HepG2 (cell line): ENCODE measurements around the gene NRAP. TPM values are rescaled to one million over a fixed set of nuclear protein-coding genes. Genes with fewer than 3 reads are reported as not detected.

ENCODE experiments used
- ATAC-seq: fragments of 200-7000 bp; cut with Tn5 transposase; 3 replicates; pipeline ENCODE4 v1.9.1; 2020; ENCODE audit warnings: mild to moderate bottlenecking, moderate library complexity
- BruUV-seq: library from RNA; stranded (reverse); fragments of 400-500 nt; replicated peaks from 2 replicates; lab custom pipeline; 2021; lab: Mats Ljungman, UMichigan
- CTCF ChIA-PET: fragments of 300-600 bp; formaldehyde crosslinking; extraction: SDS; loops from one replicate; lab custom pipeline; 2021; ENCODE audit warnings: low total read pairs, inconsistent platforms, low intra/inter-chr PET ratio; lab: Yijun Ruan, JAX
- POLR2A ChIA-PET: fragments of 350-600 bp; sonication (Branson Sonifier 250); formaldehyde crosslinking; loops from one replicate; lab custom pipeline; 2020; ENCODE audit warnings: antibody characterized with exemption, inconsistent platforms; lab: Yijun Ruan, JAX
- DNase-seq: peaks from one replicate; pipeline ENCODE4 v3.0.0-alpha.2; 2015; ENCODE audit warnings: low spot score
- FAIRE-seq: peaks from 3 replicates; lab custom pipeline; 2011; peaks lifted over from hg19 to GRCh38; lab: Jason Lieb, UNC
- H2AFZ ChIP-seq: one replicate; pipeline ENCODE4 v1.6.1; 2011; ENCODE audit warnings: low read length, inconsistent platforms
- H3K27ac ChIP-seq: fragments of 300-600 bp; 3 replicates; pipeline ENCODE4 v1.8.0; 2011; ENCODE audit warnings: mixed run types, mild to moderate bottlenecking, mixed read lengths, low read length, inconsistent platforms; ENCODE audit not compliant: insufficient read depth; ENCODE audit errors: extremely low read length
- H3K27me3 ChIP-seq, 2 experiments: fragments of 200-600 bp in 1 of 2; 2 replicates in 1 of 2; 3 replicates in 1 of 2; pipeline versions ENCODE4 v1.6.0 to v1.8.0; 2011; ENCODE audit warnings: low read length in 2 of 2, mild to moderate bottlenecking in 2 of 2, moderate library complexity in 2 of 2, inconsistent platforms in 1 of 2; ENCODE audit not compliant: insufficient read depth in 2 of 2, control insufficient read depth in 1 of 2
- H3K36me3 ChIP-seq, 2 experiments: fragments of 200-600 bp in 1 of 2; replicated peaks in 1 of 2; 2 replicates in 1 of 2; 3 replicates in 1 of 2; pipeline versions ENCODE4 v1.5.1 to v1.8.0; 2011; ENCODE audit warnings: low read length in 2 of 2, inconsistent platforms in 1 of 2; ENCODE audit not compliant: insufficient read depth in 2 of 2, control insufficient read depth in 1 of 2
- H3K4me1 ChIP-seq: 2 replicates; pipeline ENCODE4 v1.5.1; 2012; ENCODE audit warnings: low read length, inconsistent platforms; ENCODE audit not compliant: insufficient read depth
- H3K4me2 ChIP-seq: 2 replicates; pipeline ENCODE4 v1.6.0; 2011; ENCODE audit warnings: low read depth, low read length, inconsistent platforms
- H3K4me3 ChIP-seq, 3 experiments: fragments of 200-600 bp in 1 of 3; sonication (generic), shearing (Covaris generic) in 1 of 3; replicated peaks in 1 of 3; 2 replicates each; pipeline ENCODE4 v1.5.1; 2011 to 2016; ENCODE audit warnings: low read length in 3 of 3, inconsistent platforms in 2 of 3, low read depth in 2 of 3, mild to moderate bottlenecking in 2 of 3, control low read depth in 1 of 3, mixed read lengths in 1 of 3; ENCODE audit not compliant: insufficient read depth in 1 of 3
- H3K79me2 ChIP-seq: one replicate; pipeline ENCODE4 v1.6.1; 2011; ENCODE audit warnings: low read length, inconsistent platforms; ENCODE audit not compliant: insufficient read depth
- H3K9ac ChIP-seq: 2 replicates; pipeline ENCODE4 v1.6.0; 2011; ENCODE audit warnings: mild to moderate bottlenecking, low read depth, low read length, inconsistent platforms; ENCODE audit not compliant: insufficient read depth
- H3K9me3 ChIP-seq: 2 replicates; pipeline ENCODE4 v1.5.1; 2012; ENCODE audit warnings: mild to moderate bottlenecking, low read length
- H4K20me1 ChIP-seq: 2 replicates; pipeline ENCODE4 v1.6.0; 2011; ENCODE audit warnings: inconsistent platforms, mild to moderate bottlenecking, low read length, moderate library complexity; ENCODE audit not compliant: insufficient read depth
- MAFG ChIP-seq: sonication (generic); formaldehyde crosslinking; IDR thresholded peaks from 2 replicates; pipeline ENCODE4 v1.5.1; 2020; ENCODE audit warnings: mild to moderate bottlenecking, missing genetic modification reagents
- MAFK ChIP-seq, 2 experiments: IDR thresholded peaks in 1 of 2; conservative IDR thresholded peaks in 1 of 2; 2 replicates each; pipeline ENCODE4 v1.6.1; 2011; ENCODE audit warnings: improper control_type of control experiment in 2 of 2, low read length in 2 of 2
- NFE2L2 ChIP-seq: fragments of 150-350 bp; IDR thresholded peaks from 2 replicates; pipeline ENCODE4 v1.6.1; 2014; ENCODE audit warnings: low read length
- POGZ ChIP-seq: sonication (generic); formaldehyde crosslinking; IDR thresholded peaks from 2 replicates; pipeline ENCODE4 v1.4.0; 2020; ENCODE audit warnings: mild to moderate bottlenecking, missing genetic modification reagents
- SP5 ChIP-seq: IDR thresholded peaks from 2 replicates; pipeline ENCODE4 v1.6.1; 2016; ENCODE audit warnings: low read depth, borderline replicate concordance
- ZNF567 ChIP-seq: sonication (generic); formaldehyde crosslinking; IDR thresholded peaks from 2 replicates; pipeline ENCODE4 v1.8.1; 2023; ENCODE audit warnings: mild to moderate bottlenecking, missing genetic modification reagents, borderline replicate concordance
- WGBS: methylation state at CpG from one replicate; pipeline ENCODE4 v1.1.6; 2017; ENCODE audit warnings: low lambda C conversion rate; 5-methylcytosine and 5-hydroxymethylcytosine counted together
- in situ Hi-C: cut with HindIII; loops from 2 replicates; pipeline ENCODE4 v1.10.0; 2017; ENCODE audit warnings: low pct_unique_long_range_greater_than_20kb; ENCODE audit not compliant: extremely low pct_ligation_motif_present
- intact Hi-C: fragments of 100-400 bp; cut with micrococcal nuclease; formaldehyde crosslinking; loops from one replicate; pipeline ENCODE4 v1.10.0; 2022; ENCODE audit not compliant: unreplicated experiment
- polyA plus RNA-seq, 8 experiments: library from polyadenylated mRNA; depleted of rRNA in 3 of 8; stranded (reverse) in 7 of 8; unstranded in 1 of 8; fragments of >200 nt; fragmentation: Illumina TruSeq in 4 of 8; extraction: Trizol in 4 of 8; gene quantifications; 2 replicates each; pipeline versions ENCODE4 v1.2.1 to v1.2.3, GENCODE V29; 2011 to 2016; ENCODE audit warnings: low read depth in 4 of 8, missing spikeins in 1 of 8, mixed read lengths in 1 of 8; ENCODE audit not compliant: insufficient read depth in 1 of 8
- total RNA-seq, 5 experiments: library from RNA; depleted of rRNA; stranded (reverse); fragments of >200 nt; fragmentation: Illumina TruSeq; extraction: Trizol; gene quantifications; 2 replicates each; pipeline ENCODE4 v1.2.3, GENCODE V29; 2016; ENCODE audit warnings: low read depth in 1 of 5
- TF ChIP-seq, protein P1 (sequence below), 2 experiments: sonication (generic) in 1 of 2; formaldehyde crosslinking in 1 of 2; IDR thresholded peaks; 2 replicates each; pipeline versions ENCODE4 v1.4.0 to v1.6.1; 2016 to 2020; ENCODE audit warnings: borderline replicate concordance in 1 of 2, low read depth in 1 of 2, mild to moderate bottlenecking in 1 of 2, missing genetic modification reagents in 1 of 2
- TF ChIP-seq, protein P2 (sequence below), 2 experiments: fragments of 450-650 bp in 1 of 2; sonication (generic) in 1 of 2; formaldehyde crosslinking in 1 of 2; IDR thresholded peaks; 2 replicates each; pipeline versions ENCODE4 v1.6.1 to v1.8.0; 2016 to 2022; ENCODE audit warnings: antibody characterized with exemption in 1 of 2, mild to moderate bottlenecking in 1 of 2, missing genetic modification reagents in 1 of 2

Gene NRAP
- total and polyA plus RNA-seq, 2 of the 13 experiments (the other 11 are each of a cell fraction or from before 2014, with no cell fraction given): not detected

DNA sequence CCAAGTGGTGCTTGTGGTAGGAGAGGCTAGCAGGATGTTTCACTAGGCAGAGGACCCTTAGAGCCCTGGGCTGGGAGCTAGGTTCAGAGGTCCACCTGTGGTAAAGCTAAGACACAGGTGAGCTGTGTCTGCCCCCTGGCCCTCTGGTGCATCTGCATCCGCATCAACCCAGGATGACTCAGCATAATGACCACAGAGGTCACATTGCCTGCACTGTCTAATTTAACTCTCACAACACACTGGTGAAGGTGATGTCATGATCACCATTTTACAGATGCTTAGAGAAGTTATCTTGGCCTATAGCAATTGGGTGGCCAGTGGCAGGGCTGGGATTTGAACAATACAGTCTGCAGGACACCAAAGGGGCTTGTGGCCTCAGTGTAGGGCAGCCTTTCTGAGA, 77.9 kb downstream of the NRAP start:
- ChIA-PET CTCF (no interaction called here), POLR2A (no interaction called here)
- 0% methylated on average over 1 of the region's 1 CpG for WGBS
- Histone ChIP-seq H3K27me3 (no peaks in the 10 kb centered on the region), H3K9ac (no peak overlapping the region), H3K79me2 (no peaks in the 10 kb centered on the region), H4K20me1 (no peaks in the 10 kb centered on the region), H3K36me3 (no peaks in the 10 kb centered on the region), H3K4me2 (no peak overlapping the region), H3K4me3 (no peak overlapping the region), H3K27ac (no peak overlapping the region), H3K9me3 (no peaks in the 10 kb centered on the region), H3K4me1 (peaks cover 23% of the 10 kb centered on the region), H2AFZ (no peak overlapping the region)
- intact Hi-C loops (no loop called here), in situ Hi-C loops (no loop called here)
- FAIRE-seq (no peak), ATAC-seq (no peak; the same call in 2 of the 3 replicates), DNase-seq (peak; percentile 7)
- no TSS peak for BruUV-seq
- TF ChIP-seq ZNF567 (CRISPR knock-in tag) (no peak), NFE2L2 (peak; percentile 98), POGZ (CRISPR knock-in tag) (no peak), MAFK (conservative IDR thresholded peaks at IDR 0.05 in 1 of 2, IDR thresholded peaks at IDR 0.05 in 1 of 2; ENCODE audit: low read length in 2 of 2) (peak; percentile 83 to 93), SP5 (CRISPR knock-in tag) (no peak), MAFG (CRISPR knock-in tag) (0 out of 2 replicates have a peak, but pooled peaks have one; percentile 55)
- TF ChIP-seq, protein P1, sequence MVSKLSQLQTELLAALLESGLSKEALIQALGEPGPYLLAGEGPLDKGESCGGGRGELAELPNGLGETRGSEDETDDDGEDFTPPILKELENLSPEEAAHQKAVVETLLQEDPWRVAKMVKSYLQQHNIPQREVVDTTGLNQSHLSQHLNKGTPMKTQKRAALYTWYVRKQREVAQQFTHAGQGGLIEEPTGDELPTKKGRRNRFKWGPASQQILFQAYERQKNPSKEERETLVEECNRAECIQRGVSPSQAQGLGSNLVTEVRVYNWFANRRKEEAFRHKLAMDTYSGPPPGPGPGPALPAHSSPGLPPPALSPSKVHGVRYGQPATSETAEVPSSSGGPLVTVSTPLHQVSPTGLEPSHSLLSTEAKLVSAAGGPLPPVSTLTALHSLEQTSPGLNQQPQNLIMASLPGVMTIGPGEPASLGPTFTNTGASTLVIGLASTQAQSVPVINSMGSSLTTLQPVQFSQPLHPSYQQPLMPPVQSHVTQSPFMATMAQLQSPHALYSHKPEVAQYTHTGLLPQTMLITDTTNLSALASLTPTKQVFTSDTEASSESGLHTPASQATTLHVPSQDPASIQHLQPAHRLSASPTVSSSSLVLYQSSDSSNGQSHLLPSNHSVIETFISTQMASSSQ (IDR thresholded peaks at IDR 0.05; ENCODE audit: low read depth): no peak
- TF ChIP-seq, protein P1 (CRISPR knock-in tag; IDR thresholded peaks at IDR 0.05; ENCODE audit: borderline replicate concordance): no peak
- TF ChIP-seq, protein P2, sequence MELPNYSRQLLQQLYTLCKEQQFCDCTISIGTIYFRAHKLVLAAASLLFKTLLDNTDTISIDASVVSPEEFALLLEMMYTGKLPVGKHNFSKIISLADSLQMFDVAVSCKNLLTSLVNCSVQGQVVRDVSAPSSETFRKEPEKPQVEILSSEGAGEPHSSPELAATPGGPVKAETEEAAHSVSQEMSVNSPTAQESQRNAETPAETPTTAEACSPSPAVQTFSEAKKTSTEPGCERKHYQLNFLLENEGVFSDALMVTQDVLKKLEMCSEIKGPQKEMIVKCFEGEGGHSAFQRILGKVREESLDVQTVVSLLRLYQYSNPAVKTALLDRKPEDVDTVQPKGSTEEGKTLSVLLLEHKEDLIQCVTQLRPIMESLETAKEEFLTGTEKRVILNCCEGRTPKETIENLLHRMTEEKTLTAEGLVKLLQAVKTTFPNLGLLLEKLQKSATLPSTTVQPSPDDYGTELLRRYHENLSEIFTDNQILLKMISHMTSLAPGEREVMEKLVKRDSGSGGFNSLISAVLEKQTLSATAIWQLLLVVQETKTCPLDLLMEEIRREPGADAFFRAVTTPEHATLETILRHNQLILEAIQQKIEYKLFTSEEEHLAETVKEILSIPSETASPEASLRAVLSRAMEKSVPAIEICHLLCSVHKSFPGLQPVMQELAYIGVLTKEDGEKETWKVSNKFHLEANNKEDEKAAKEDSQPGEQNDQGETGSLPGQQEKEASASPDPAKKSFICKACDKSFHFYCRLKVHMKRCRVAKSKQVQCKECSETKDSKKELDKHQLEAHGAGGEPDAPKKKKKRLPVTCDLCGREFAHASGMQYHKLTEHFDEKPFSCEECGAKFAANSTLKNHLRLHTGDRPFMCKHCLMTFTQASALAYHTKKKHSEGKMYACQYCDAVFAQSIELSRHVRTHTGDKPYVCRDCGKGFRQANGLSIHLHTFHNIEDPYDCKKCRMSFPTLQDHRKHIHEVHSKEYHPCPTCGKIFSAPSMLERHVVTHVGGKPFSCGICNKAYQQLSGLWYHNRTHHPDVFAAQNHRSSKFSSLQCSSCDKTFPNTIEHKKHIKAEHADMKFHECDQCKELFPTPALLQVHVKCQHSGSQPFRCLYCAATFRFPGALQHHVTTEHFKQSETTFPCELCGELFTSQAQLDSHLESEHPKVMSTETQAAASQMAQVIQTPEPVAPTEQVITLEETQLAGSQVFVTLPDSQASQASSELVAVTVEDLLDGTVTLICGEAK (IDR thresholded peaks at IDR 0.05): no peak
- TF ChIP-seq, protein P2 (CRISPR knock-in tag; IDR thresholded peaks at IDR 0.05): no peak
